Measurements from ENCODE around the gene APP.

Gene APP

DNA sequence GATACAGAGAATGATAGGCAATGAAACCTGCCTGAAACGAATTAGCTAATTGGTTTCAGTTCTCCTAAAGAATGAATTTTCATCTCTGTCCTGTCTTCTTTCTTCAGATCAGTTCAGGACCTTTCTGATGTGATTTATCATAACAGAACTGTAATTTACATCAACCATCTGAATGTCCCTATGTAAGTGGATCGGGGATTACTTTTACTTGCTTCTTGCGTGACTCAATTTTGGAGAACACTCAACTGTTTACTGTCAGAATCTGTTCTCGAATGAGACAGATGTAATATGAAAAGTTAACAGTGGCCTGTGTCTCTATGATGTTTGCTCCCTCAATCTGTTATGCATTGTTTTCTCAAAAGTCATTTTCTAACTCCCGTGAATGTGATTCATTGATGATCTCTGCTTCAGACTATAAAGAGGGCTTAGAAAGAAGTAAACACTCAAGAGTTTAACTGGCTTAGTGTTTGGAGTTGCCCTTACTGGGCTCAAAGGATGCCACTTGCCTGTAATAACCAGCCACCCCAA lies 324.8 kb downstream of the APP start:
- no peak overlapping the region for H3K4me3 Mint-ChIP-seq
- peak overlapping the region in 1 of 3 experiments; percentile 16 for H3K27ac Mint-ChIP-seq
- H3K27me3 Mint-ChIP-seq (ENCODE audit: low read depth) = peaks cover 5% of the 10 kb centered on the region
- TF ChIP-seq, protein P1, sequence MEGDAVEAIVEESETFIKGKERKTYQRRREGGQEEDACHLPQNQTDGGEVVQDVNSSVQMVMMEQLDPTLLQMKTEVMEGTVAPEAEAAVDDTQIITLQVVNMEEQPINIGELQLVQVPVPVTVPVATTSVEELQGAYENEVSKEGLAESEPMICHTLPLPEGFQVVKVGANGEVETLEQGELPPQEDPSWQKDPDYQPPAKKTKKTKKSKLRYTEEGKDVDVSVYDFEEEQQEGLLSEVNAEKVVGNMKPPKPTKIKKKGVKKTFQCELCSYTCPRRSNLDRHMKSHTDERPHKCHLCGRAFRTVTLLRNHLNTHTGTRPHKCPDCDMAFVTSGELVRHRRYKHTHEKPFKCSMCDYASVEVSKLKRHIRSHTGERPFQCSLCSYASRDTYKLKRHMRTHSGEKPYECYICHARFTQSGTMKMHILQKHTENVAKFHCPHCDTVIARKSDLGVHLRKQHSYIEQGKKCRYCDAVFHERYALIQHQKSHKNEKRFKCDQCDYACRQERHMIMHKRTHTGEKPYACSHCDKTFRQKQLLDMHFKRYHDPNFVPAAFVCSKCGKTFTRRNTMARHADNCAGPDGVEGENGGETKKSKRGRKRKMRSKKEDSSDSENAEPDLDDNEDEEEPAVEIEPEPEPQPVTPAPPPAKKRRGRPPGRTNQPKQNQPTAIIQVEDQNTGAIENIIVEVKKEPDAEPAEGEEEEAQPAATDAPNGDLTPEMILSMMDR (IDR thresholded peaks at IDR 0.05; ENCODE audit: unreplicated experiment in 3 of 3) = no peak
- H3K9me3 Mint-ChIP-seq = peaks cover 20% of the 10 kb centered on the region
- H3K4me1 Mint-ChIP-seq = peaks cover 6% of the 10 kb centered on the region
- peaks cover 12% of the 10 kb centered on the region for H3K36me3 Mint-ChIP-seq (ENCODE audit: low read depth)

GRCh38 chr21:25842925-25843324 lies 327.6 kb downstream of the APP start:
- TF ChIP-seq, protein P1 (IDR thresholded peaks at IDR 0.05; ENCODE audit: unreplicated experiment in 3 of 3) = no peak
- peaks cover 6% of the 10 kb centered on the region for H3K36me3 Mint-ChIP-seq (ENCODE audit: low read depth)
- peaks cover 27% of the 10 kb centered on the region for H3K9me3 Mint-ChIP-seq
- H3K27ac Mint-ChIP-seq = no peak overlapping the region
- H3K4me1 Mint-ChIP-seq = peaks cover 7% of the 10 kb centered on the region
- H3K4me3 Mint-ChIP-seq = no peak overlapping the region
- H3K27me3 Mint-ChIP-seq (ENCODE audit: low read depth) = no peaks in the 10 kb centered on the region

GRCh38 chr21:25838809-25839208 lies 331.8 kb downstream of the APP start:
- Mint-ChIP-seq H3K27ac (peak overlapping the region in 1 of 3 experiments; percentile 95), H3K4me1 (peaks cover 22% of the 10 kb centered on the region), H3K4me3 (no peak overlapping the region), H3K9me3 (peaks cover 21% of the 10 kb centered on the region), H3K27me3 (ENCODE audit: low read depth) (no peaks in the 10 kb centered on the region), H3K36me3 (ENCODE audit: low read depth) (no peaks in the 10 kb centered on the region)
- TF ChIP-seq, protein P1 (IDR thresholded peaks at IDR 0.05; ENCODE audit: unreplicated experiment in 3 of 3) = no peak

- TF ChIP-seq, protein P1 (IDR thresholded peaks at IDR 0.05; ENCODE audit: unreplicated experiment in 3 of 3) = no peak
Measured at GRCh38 chr21:25837533-25838265, 332.9 kb downstream of the APP start.

DNA sequence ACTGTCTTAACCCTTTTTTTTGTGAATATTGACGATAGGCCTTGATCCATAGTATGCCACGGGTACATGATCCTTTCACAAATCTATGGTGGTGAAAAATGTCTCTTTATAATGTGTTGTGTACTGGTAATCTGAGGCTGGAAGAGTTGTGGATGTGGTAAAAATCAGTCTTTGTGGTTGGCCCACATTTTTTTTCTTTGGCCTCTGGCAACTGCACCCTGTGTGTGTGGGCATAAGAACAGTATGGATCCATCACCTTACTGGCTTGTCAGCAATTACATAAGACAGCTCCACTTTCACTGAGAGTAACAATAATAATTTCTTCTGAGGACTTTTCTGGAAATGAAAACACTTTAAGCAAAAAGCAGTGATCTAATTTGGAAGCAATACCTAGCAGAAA lies 334.2 kb downstream of the APP start:
- Mint-ChIP-seq H3K4me1 (peaks cover 22% of the 10 kb centered on the region), H3K9me3 (peaks cover 29% of the 10 kb centered on the region), H3K4me3 (no peak overlapping the region), H3K27me3 (ENCODE audit: low read depth) (no peaks in the 10 kb centered on the region), H3K36me3 (ENCODE audit: low read depth) (no peaks in the 10 kb centered on the region), H3K27ac (peak overlapping the region; percentile 25 to 95 (median 92))
- TF ChIP-seq, protein P1 (IDR thresholded peaks at IDR 0.05; ENCODE audit: unreplicated experiment in 3 of 3) = no peak

More at GRCh38 chr21:25837533-25838265, 332.9 kb downstream of the APP start:
- Mint-ChIP-seq H3K4me1 (peaks cover 22% of the 10 kb centered on the region), H3K36me3 (ENCODE audit: low read depth) (no peaks in the 10 kb centered on the region), H3K27me3 (ENCODE audit: low read depth) (no peaks in the 10 kb centered on the region), H3K9me3 (peaks cover 29% of the 10 kb centered on the region), H3K27ac (peak overlapping the region; percentile 79 to 95 (median 92)), H3K4me3 (no peak overlapping the region)

All from nephron (organoid).